Measurements from ENCODE around the gene TBC1D3B. TPM values are rescaled to one million over a fixed set of nuclear protein-coding genes. Genes with fewer than 3 reads are reported as not detected.
"Not testable (repeated sequence)": the region's sequence is repeated elsewhere in the genome, so short reads cannot be mapped to it uniquely, and the experiment has no call there.

TBC1D3B gene
- total and polyA plus RNA-seq, 2 donors (not counting 1 experiment from before 2014, with no cell fraction given) = 0.86 to 2.3 TPM

DNA sequence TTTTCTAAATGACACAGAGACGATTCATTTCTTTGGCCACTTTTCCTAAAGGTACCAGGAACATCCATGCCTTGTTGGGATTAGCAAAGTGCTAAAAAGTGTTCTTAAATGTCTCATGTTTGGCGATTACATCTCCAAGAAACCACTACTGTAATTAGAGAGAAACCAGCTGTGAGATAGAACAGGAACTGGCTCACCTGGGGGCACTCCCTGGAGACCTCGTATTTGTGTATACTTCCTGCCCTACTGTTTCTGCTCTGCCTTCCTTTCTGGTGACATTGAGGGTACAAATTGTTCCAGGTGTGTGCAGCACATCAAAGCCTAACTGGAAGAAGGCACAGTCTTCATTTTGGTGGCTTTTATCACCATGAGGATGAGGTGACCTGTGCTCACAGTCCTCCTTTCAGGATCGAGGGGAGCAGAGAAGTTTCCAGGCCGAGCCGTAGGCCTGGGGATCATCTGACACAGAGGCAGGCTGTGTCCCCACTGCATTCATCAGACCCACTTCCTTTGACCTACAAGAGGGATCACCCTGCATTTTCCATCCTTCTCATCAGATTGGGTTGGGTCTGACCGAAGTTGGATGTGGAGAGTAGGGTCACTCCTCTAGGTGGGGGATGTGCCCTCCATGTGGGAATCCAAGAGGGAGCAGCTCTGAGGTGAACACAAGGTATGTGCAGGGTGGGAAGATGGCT, 49.1 kb downstream of the TBC1D3B start:
- Histone ChIP-seq H2AFZ (ENCODE audit: low read length) (no peak overlapping the region), H3K27ac (ENCODE audit: insufficient read depth, low read length) (no peak overlapping the region), H3K9ac (ENCODE audit: insufficient read depth, low read length) (no peak overlapping the region), H3K79me2 (ENCODE audit: control insufficient read depth, insufficient read depth, low read length) (no peaks in the 10 kb centered on the region), H3K36me3 (ENCODE audit: control insufficient read depth, insufficient read depth, low read length) (no peaks in the 10 kb centered on the region), H3K4me2 (ENCODE audit: extremely low read depth, insufficient read depth, low read length) (no peak overlapping the region), H4K20me1 (ENCODE audit: control insufficient read depth, extremely low read depth, insufficient read depth, low read length) (no peaks in the 10 kb centered on the region), H3K4me1 (ENCODE audit: control insufficient read depth, extremely low read depth, insufficient read depth, low read length) (no peaks in the 10 kb centered on the region), H3K9me3 (ENCODE audit: control insufficient read depth, insufficient read depth, low read depth, low read length) (no peaks in the 10 kb centered on the region), H3K27me3 (ENCODE audit: control insufficient read depth, insufficient read depth, low read length) (no peaks in the 10 kb centered on the region), H3K4me3 (replicated peaks in 1 of 4; ENCODE audit: control extremely low read depth in 1 of 4, insufficient read depth in 1 of 4, low read depth in 3 of 4, low read length in 4 of 4) (no peak overlapping the region)
- TF ChIP-seq, protein P1, sequence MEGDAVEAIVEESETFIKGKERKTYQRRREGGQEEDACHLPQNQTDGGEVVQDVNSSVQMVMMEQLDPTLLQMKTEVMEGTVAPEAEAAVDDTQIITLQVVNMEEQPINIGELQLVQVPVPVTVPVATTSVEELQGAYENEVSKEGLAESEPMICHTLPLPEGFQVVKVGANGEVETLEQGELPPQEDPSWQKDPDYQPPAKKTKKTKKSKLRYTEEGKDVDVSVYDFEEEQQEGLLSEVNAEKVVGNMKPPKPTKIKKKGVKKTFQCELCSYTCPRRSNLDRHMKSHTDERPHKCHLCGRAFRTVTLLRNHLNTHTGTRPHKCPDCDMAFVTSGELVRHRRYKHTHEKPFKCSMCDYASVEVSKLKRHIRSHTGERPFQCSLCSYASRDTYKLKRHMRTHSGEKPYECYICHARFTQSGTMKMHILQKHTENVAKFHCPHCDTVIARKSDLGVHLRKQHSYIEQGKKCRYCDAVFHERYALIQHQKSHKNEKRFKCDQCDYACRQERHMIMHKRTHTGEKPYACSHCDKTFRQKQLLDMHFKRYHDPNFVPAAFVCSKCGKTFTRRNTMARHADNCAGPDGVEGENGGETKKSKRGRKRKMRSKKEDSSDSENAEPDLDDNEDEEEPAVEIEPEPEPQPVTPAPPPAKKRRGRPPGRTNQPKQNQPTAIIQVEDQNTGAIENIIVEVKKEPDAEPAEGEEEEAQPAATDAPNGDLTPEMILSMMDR (conservative IDR thresholded peaks at IDR 0.05 in 1 of 2, IDR thresholded peaks at IDR 0.05 in 1 of 2; ENCODE audit: low read depth in 1 of 2, low read length in 2 of 2) = no peak
- TF ChIP-seq EZH2 (IDR thresholded peaks at IDR 0.05; ENCODE audit: low read length, missing control alignments) = no peak
- DNase-seq (ENCODE audit: low read depth in 2 of 2) = no peak

DNA sequence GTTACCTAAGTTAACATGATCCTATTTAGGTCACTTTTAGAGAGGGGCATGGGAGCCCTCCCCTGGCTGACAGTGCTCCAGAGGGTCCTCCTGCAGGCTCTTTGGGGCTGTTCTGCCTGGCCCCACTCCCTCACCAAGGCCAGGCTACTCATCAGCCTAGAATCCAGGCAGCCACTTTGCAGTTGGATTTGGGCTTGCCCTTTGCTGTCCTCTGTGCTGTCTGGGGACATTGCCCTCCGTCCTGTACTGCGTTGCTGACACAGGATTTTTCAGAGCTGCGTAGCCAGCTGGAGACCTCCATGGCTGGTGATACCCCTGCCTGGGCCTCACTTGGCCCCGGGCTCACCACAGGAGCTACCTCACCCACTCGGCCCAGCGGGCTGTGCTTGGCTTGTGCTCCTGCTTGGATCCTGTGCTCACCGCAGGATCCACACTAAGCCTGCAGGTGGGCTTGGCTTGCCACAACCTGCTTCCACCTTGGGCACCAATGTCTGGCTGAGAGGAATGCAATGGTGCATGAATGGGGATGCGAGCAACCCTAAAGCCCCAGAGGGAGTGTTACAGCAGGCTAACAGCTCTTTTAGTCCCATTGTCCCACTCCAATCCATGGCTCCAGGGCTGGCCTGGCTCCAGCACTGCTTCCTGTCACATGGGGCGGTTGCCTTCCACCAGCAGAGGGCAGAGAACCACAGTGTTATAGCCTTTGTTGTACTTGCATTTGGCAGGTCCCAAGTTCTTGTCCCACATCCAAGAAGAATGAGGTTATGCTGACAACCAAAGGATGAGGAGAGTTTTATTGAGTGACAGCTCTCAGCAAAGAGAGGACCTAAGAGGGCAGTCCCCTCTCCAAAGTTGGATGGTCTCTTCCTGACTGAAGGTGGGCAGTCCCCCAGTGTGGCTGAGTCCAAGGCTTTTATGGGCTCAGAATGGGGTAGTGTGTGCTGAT, 51.3 kb downstream of the TBC1D3B start:
- Histone ChIP-seq H2AFZ (ENCODE audit: low read length) (no peak overlapping the region), H3K36me3 (ENCODE audit: control insufficient read depth, insufficient read depth, low read length) (no peaks in the 10 kb centered on the region), H3K79me2 (ENCODE audit: control insufficient read depth, insufficient read depth, low read length) (no peaks in the 10 kb centered on the region), H3K4me2 (ENCODE audit: extremely low read depth, insufficient read depth, low read length) (no peak overlapping the region), H3K4me1 (ENCODE audit: control insufficient read depth, extremely low read depth, insufficient read depth, low read length) (no peaks in the 10 kb centered on the region), H3K9me3 (ENCODE audit: control insufficient read depth, insufficient read depth, low read depth, low read length) (no peaks in the 10 kb centered on the region), H3K27ac (ENCODE audit: insufficient read depth, low read length) (no peak overlapping the region), H3K27me3 (ENCODE audit: control insufficient read depth, insufficient read depth, low read length) (no peaks in the 10 kb centered on the region), H4K20me1 (ENCODE audit: control insufficient read depth, extremely low read depth, insufficient read depth, low read length) (no peaks in the 10 kb centered on the region), H3K9ac (ENCODE audit: insufficient read depth, low read length) (no peak overlapping the region), H3K4me3 (replicated peaks in 1 of 4; ENCODE audit: control extremely low read depth in 1 of 4, insufficient read depth in 1 of 4, low read depth in 3 of 4, low read length in 4 of 4) (no peak overlapping the region)
- DNase-seq (ENCODE audit: low read depth in 2 of 2) = no peak
- TF ChIP-seq, protein P1 (conservative IDR thresholded peaks at IDR 0.05 in 1 of 2, IDR thresholded peaks at IDR 0.05 in 1 of 2; ENCODE audit: low read depth in 1 of 2, low read length in 2 of 2) = no peak
- TF ChIP-seq EZH2 (IDR thresholded peaks at IDR 0.05; ENCODE audit: low read length, missing control alignments) = no peak

DNA sequence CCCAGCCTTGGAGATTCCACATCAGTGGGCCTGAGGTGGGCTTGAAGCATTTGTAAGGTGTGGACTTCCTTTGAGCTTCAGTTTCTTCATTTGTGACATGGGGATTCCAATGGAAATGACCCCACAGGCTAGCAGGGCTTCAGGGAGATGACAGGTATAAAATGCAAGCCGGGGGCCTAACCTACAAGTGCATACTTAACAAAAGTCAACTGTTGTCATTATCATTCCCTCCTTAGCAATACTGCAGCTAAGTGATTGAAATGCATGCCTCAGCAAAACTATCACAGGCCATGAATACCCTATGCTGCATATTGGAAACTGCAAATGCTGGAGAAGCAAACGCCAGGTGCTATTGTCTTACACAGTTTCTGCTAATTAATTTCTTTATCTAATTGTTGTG, 53.0 kb downstream of the TBC1D3B start:
- no peaks in the 10 kb centered on the region for H3K4me1 ChIP-seq (ENCODE audit: control insufficient read depth, extremely low read depth, insufficient read depth, low read length)
- H3K27me3 ChIP-seq (ENCODE audit: control insufficient read depth, insufficient read depth, low read length) = no peaks in the 10 kb centered on the region
- H3K9ac ChIP-seq (ENCODE audit: insufficient read depth, low read length) = no peak overlapping the region
- no peaks in the 10 kb centered on the region for H3K79me2 ChIP-seq (ENCODE audit: control insufficient read depth, insufficient read depth, low read length)
- H2AFZ ChIP-seq (ENCODE audit: low read length) = no peak overlapping the region
- H3K27ac ChIP-seq (ENCODE audit: insufficient read depth, low read length) = no peak overlapping the region
- no peak overlapping the region for H3K4me2 ChIP-seq (ENCODE audit: extremely low read depth, insufficient read depth, low read length)
- no peak overlapping the region for H3K4me3 ChIP-seq (replicated peaks in 1 of 4; ENCODE audit: control extremely low read depth in 1 of 4, insufficient read depth in 1 of 4, low read depth in 3 of 4, low read length in 4 of 4)
- no peak for DNase-seq (ENCODE audit: low read depth in 2 of 2)
- no peaks in the 10 kb centered on the region for H3K9me3 ChIP-seq (ENCODE audit: control insufficient read depth, insufficient read depth, low read depth, low read length)
- no peak for TF ChIP-seq EZH2 (IDR thresholded peaks at IDR 0.05; ENCODE audit: low read length, missing control alignments)
- TF ChIP-seq, protein P1 (conservative IDR thresholded peaks at IDR 0.05 in 1 of 2, IDR thresholded peaks at IDR 0.05 in 1 of 2; ENCODE audit: low read depth in 1 of 2, low read length in 2 of 2) = no peak
- H3K36me3 ChIP-seq (ENCODE audit: control insufficient read depth, insufficient read depth, low read length) = no peaks in the 10 kb centered on the region
- no peaks in the 10 kb centered on the region for H4K20me1 ChIP-seq (ENCODE audit: control insufficient read depth, extremely low read depth, insufficient read depth, low read length)

DNA sequence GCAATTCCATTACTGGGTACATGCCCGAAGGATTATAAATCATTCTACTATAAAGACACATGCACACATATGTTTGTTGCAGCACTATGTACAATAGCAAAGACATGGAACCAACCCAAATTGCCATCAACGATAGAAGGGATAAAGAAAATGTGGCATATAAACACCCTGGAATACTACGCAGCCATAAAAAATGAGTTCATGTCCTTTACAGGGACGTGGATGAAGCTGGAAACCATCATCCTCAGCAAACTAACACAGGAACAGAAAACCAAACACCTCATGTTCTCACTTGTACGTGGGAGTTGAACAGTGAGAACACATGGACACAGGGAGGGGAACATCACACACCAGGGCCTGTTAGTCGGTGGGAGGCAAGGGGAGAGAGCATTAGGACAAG, 55.3 kb downstream of the TBC1D3B start:
- not testable (repeated sequence) for H3K27me3 ChIP-seq (ENCODE audit: control insufficient read depth, insufficient read depth, low read length); H4K20me1 ChIP-seq (ENCODE audit: control insufficient read depth, extremely low read depth, insufficient read depth, low read length); H3K4me1 ChIP-seq (ENCODE audit: control insufficient read depth, extremely low read depth, insufficient read depth, low read length); H3K9me3 ChIP-seq (ENCODE audit: control insufficient read depth, insufficient read depth, low read depth, low read length); H3K79me2 ChIP-seq (ENCODE audit: control insufficient read depth, insufficient read depth, low read length); H2AFZ ChIP-seq (ENCODE audit: low read length); H3K4me3 ChIP-seq (replicated peaks in 1 of 4; ENCODE audit: control extremely low read depth in 1 of 4, insufficient read depth in 1 of 4, low read depth in 3 of 4, low read length in 4 of 4); H3K27ac ChIP-seq (ENCODE audit: insufficient read depth, low read length); H3K36me3 ChIP-seq (ENCODE audit: control insufficient read depth, insufficient read depth, low read length); DNase-seq (ENCODE audit: low read depth in 2 of 2); H3K4me2 ChIP-seq (ENCODE audit: extremely low read depth, insufficient read depth, low read length); H3K9ac ChIP-seq (ENCODE audit: insufficient read depth, low read length)

Data from fibroblast of lung (primary cell).